Measurements from ENCODE around the gene HEPACAM. TPM values are rescaled to one million over a fixed set of nuclear protein-coding genes. Genes with fewer than 3 reads are reported as not detected.

HEPACAM gene
- total RNA-seq, 1 donor from 2014 or later, result not detected

DNA sequence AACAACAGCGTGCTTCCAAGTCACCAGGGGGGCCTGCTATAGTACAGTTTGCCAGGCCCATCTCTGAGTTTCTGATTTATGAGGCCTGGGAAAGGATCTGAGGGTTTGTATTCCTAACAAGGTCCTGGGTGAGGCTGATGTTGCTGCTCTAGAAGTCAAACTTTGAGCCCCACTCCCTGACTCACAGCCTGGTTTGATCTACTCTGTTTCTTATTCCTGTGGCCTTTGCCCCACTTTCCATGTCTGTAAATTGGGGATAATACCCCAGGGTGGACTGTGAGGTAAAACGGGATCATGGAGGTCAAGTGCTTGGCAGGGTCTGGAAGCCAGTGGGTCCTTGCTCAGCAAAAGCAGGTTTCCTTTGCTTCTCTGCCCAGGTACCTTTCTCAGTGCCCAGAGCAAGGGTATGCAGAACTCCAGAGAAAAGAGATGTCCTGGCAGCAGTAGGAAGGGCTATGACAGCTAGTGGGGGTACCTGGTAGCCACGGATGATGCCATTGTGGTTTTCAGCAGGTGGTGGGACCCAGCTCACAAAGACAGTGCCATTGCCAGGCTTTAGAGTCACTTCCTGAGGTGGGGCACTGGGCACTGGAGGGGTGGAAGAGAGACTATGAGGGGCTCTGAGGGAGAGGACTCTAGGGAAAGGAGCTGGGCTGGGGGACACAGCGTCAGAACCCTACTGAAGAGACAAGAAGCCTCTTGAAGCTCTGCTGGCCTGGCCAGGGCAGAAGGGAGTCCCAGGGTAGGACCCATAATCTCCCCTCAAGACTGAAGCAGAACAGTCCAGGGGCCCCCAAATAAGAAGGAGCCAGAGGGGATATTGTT is 41.0 kb downstream of the HEPACAM start:
- Histone ChIP-seq H3K27me3 (ENCODE audit: control insufficient read depth, insufficient read depth, low read length) (no peaks in the 10 kb centered on the region), H3K4me3 (ENCODE audit: low read depth, low read length) (no peak overlapping the region), H3K36me3 (ENCODE audit: control insufficient read depth, insufficient read depth, low read length) (no peaks in the 10 kb centered on the region)
- DNase-seq (ENCODE audit: low read depth) (no peak), FAIRE-seq (no peak)
- TF ChIP-seq, protein P1, sequence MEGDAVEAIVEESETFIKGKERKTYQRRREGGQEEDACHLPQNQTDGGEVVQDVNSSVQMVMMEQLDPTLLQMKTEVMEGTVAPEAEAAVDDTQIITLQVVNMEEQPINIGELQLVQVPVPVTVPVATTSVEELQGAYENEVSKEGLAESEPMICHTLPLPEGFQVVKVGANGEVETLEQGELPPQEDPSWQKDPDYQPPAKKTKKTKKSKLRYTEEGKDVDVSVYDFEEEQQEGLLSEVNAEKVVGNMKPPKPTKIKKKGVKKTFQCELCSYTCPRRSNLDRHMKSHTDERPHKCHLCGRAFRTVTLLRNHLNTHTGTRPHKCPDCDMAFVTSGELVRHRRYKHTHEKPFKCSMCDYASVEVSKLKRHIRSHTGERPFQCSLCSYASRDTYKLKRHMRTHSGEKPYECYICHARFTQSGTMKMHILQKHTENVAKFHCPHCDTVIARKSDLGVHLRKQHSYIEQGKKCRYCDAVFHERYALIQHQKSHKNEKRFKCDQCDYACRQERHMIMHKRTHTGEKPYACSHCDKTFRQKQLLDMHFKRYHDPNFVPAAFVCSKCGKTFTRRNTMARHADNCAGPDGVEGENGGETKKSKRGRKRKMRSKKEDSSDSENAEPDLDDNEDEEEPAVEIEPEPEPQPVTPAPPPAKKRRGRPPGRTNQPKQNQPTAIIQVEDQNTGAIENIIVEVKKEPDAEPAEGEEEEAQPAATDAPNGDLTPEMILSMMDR (IDR thresholded peaks at IDR 0.05; ENCODE audit: insufficient read depth, low read length, severe bottlenecking), result no peak

DNA sequence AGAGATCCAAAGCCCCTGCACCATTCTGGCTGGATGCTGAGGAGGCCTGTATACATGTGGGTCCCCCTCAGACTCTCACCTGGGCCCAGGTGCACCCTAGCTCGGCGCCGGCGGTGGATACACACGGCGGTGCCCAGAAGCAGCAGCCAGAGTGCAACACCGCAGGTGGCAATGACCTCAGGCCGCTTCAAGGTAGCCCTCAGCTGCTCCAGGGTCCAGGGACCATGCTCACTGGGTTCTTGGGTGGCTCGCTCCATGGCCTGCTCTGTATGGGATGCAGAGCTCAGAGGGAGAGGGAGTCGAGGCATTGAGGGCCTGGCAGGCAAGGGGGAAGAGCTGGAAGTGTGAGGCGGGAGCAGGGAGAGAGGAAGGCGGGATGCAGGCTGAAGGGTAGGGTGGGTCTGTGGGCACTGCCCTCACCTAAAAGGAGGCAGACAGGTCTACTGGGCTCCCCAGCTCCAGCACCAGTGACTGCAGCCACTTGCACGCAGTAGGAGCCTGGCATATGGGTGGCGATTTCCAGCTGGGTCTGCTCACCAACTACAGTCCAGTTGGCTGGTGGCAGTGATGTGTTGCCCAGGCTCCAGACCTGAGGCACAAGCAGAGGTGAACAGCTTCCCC is 42.0 kb downstream of the HEPACAM start:
- H3K36me3 ChIP-seq (ENCODE audit: control insufficient read depth, insufficient read depth, low read length), result no peaks in the 10 kb centered on the region
- TF ChIP-seq, protein P1 (IDR thresholded peaks at IDR 0.05; ENCODE audit: insufficient read depth, low read length, severe bottlenecking), result no peak
- FAIRE-seq, result no peak
- DNase-seq (ENCODE audit: low read depth), result no peak
- H3K4me3 ChIP-seq (ENCODE audit: low read depth, low read length), result no peak overlapping the region
- no peaks in the 10 kb centered on the region for H3K27me3 ChIP-seq (ENCODE audit: control insufficient read depth, insufficient read depth, low read length)

DNA sequence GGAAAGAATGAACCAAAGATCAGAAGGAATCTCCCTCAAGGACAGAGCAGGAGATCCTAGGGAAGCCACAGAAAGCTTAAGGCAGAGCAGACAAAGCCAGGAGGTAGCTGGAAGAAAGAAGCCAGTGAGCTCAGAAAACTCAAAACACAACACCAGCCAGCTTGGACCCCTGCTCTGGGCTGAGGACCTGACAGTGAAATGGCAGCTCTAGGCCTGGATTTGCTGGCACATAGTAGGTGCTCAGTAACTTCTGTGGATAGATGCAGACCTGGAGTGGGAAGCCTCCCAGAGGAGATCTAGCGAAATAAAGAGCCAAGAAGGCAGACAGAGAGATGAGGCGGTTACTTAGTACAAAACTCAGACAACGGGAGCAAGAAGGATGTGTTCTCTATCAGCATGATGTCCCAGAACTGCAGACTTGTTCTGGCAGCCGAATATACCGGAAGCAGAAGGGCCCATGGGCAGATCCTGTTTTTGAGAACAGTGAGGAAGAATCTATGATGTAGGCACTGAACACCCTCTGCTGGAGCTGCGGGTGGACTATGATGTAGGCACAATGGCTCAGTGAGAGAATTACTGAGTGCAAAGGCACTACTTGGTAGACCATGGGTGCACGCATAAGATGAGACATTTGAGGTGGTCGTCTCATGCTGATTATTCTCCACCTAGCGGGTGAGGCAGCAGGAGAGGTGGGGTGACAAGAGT is 42.9 kb downstream of the HEPACAM start:
- DNase-seq (ENCODE audit: low read depth), result no peak
- Histone ChIP-seq H3K36me3 (ENCODE audit: control insufficient read depth, insufficient read depth, low read length) (no peaks in the 10 kb centered on the region), H3K4me3 (ENCODE audit: low read depth, low read length) (no peak overlapping the region), H3K27me3 (ENCODE audit: control insufficient read depth, insufficient read depth, low read length) (no peaks in the 10 kb centered on the region)
- FAIRE-seq, result peak; percentile 52
- TF ChIP-seq, protein P1 (IDR thresholded peaks at IDR 0.05; ENCODE audit: insufficient read depth, low read length, severe bottlenecking), result no peak

DNA sequence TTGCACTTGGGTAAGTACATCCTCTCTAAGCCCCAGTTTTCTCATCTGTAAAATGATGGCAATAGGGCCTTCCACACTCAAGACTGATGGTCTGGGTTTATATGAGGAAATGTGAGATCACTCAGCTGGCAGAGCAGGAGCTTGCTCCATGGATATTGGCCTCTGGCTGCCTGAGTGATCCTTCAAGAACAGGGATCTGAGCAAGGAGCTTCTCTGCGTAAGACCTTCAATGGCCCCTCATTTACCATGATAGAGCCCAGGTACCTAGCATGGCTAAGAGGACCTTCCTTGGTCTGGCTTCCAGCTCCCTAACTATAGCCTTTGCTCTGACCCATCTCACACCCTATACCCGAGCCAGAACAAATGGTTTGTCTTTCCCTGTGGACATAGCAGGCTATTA is 43.7 kb downstream of the HEPACAM start:
- no peaks in the 10 kb centered on the region for H3K27me3 ChIP-seq (ENCODE audit: control insufficient read depth, insufficient read depth, low read length)
- no peak overlapping the region for H3K4me3 ChIP-seq (ENCODE audit: low read depth, low read length)
- TF ChIP-seq, protein P1 (IDR thresholded peaks at IDR 0.05; ENCODE audit: insufficient read depth, low read length, severe bottlenecking), result no peak
- DNase-seq (ENCODE audit: low read depth) (no peak), FAIRE-seq (no peak)
- H3K36me3 ChIP-seq (ENCODE audit: control insufficient read depth, insufficient read depth, low read length), result no peaks in the 10 kb centered on the region

DNA sequence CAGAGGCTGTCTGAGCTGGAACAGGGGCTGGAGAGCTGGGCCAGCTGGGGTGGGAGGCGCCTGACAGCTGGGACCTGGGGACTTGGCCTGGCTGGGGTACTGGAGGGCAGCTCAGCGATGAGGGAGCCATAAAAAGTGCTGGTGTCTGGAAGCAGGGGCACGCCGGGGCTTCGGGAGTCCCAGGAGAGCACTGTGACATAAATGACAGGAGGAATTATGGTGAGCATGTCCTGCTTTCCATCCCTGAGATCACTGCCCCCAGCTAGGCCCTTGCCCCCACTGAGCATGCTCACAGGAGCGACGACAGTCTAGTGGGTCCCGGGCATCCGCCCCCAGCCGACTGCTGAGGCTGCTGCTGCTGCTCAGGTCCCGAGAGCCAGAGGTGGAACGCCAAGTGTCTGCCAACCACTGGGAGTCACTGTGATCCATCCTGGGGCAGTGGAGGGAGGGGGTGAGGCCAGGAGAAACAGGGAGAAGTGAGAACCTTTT is 44.4 kb downstream of the HEPACAM start:
- TF ChIP-seq, protein P1 (IDR thresholded peaks at IDR 0.05; ENCODE audit: insufficient read depth, low read length, severe bottlenecking), result no peak
- no peak overlapping the region for H3K4me3 ChIP-seq (ENCODE audit: low read depth, low read length)
- FAIRE-seq (no peak), DNase-seq (ENCODE audit: low read depth) (no peak)
- no peaks in the 10 kb centered on the region for H3K36me3 ChIP-seq (ENCODE audit: control insufficient read depth, insufficient read depth, low read length)
- no peaks in the 10 kb centered on the region for H3K27me3 ChIP-seq (ENCODE audit: control insufficient read depth, insufficient read depth, low read length)

Measured in bronchial epithelial cell (primary cell).